Activated CD8-positive, alpha-beta T cell treated with anti-CD3 and anti-CD28 coated beads for 36 hours (primary cell): ENCODE data around the gene BABAM1. TPM values are rescaled to one million over a fixed set of nuclear protein-coding genes. Genes with fewer than 3 reads are reported as not detected.

Source experiments
- ATAC-seq: fragments of 200-7000 bp; cut with Tn5 transposase; one replicate; pipeline ENCODE4 v1.10.0; 2021; ENCODE audit warnings: mild to moderate bottlenecking, moderate library complexity
- CTCF ChIA-PET: fragments of 350-600 bp; sonication (Branson Sonifier 250); formaldehyde crosslinking; loops from one replicate; lab custom pipeline; 2021; ENCODE audit warnings: antibody characterized with exemption; lab: Charles Lee
- POLR2A ChIA-PET: fragments of 350-600 bp; sonication (Branson Sonifier 250); formaldehyde crosslinking; loops from one replicate; lab custom pipeline; 2021; ENCODE audit warnings: antibody characterized with exemption; lab: Charles Lee
- DNase-seq: peaks from one replicate; pipeline ENCODE4 v3.0.0-alpha.2; 2020
- H3K27ac Mint-ChIP-seq: one replicate; pipeline ENCODE4 v1.8.0; 2021; ENCODE audit warnings: mild to moderate bottlenecking, mixed read lengths
- H3K27me3 Mint-ChIP-seq: one replicate; pipeline ENCODE4 v1.8.0; 2021; ENCODE audit warnings: mixed read lengths
- H3K36me3 Mint-ChIP-seq: one replicate; pipeline ENCODE4 v1.8.0; 2021; ENCODE audit warnings: low read depth, mixed read lengths
- H3K4me1 Mint-ChIP-seq: one replicate; pipeline ENCODE4 v1.8.0; 2021; ENCODE audit warnings: low read depth, mixed read lengths
- H3K4me3 Mint-ChIP-seq: one replicate; pipeline ENCODE4 v1.8.0; 2021; ENCODE audit warnings: mild to moderate bottlenecking, moderate library complexity, mixed read lengths
- H3K9me3 Mint-ChIP-seq: one replicate; pipeline ENCODE4 v1.8.0; 2021; ENCODE audit warnings: mixed read lengths
- intact Hi-C: fragments of 100-400 bp; cut with micrococcal nuclease; formaldehyde crosslinking; loops from one replicate; pipeline ENCODE4 v1.10.0; 2022
- total RNA-seq, 2 experiments: library from RNA; stranded (reverse); gene quantifications; one replicate each; pipeline ENCODE4 v1.2.3, GENCODE V29; 2021
- TF ChIP-seq, protein P1 (sequence below): fragments of 200-600 bp; IDR thresholded peaks from one replicate; pipeline ENCODE4 v1.8.0; 2022; ENCODE audit warnings: antibody characterized with exemption, mild to moderate bottlenecking

The BABAM1 gene
- total RNA-seq, 2 experiments from 2014 or later, result 105 to 106 TPM

- Mint-ChIP-seq H3K36me3 (peaks cover 2% of the 10 kb centered on the region), H3K9me3 (no peaks in the 10 kb centered on the region), H3K27me3 (no peaks in the 10 kb centered on the region), H3K27ac (peak overlapping the region; percentile 92), H3K4me3 (peak overlapping the region; percentile 87), H3K4me1 (peaks cover 39% of the 10 kb centered on the region)
- DNase-seq (no peak), ATAC-seq (no peak)
- intact Hi-C loops, result no loop called here
- POLR2A ChIA-PET, result interaction anchor here (0.6 to 5.3 kb wide), 6 partner anchors 13 to 82 kb away, joined by 3 to 28 read pairs (median 4); no protein-coding TSS in a partner anchor
- CTCF ChIA-PET, result interaction anchor here (0.6 to 1.5 kb wide), 6 partner anchors 13 to 190 kb away, joined by 3 to 4 read pairs (median 4); no protein-coding TSS in a partner anchor
- TF ChIP-seq, protein P1, sequence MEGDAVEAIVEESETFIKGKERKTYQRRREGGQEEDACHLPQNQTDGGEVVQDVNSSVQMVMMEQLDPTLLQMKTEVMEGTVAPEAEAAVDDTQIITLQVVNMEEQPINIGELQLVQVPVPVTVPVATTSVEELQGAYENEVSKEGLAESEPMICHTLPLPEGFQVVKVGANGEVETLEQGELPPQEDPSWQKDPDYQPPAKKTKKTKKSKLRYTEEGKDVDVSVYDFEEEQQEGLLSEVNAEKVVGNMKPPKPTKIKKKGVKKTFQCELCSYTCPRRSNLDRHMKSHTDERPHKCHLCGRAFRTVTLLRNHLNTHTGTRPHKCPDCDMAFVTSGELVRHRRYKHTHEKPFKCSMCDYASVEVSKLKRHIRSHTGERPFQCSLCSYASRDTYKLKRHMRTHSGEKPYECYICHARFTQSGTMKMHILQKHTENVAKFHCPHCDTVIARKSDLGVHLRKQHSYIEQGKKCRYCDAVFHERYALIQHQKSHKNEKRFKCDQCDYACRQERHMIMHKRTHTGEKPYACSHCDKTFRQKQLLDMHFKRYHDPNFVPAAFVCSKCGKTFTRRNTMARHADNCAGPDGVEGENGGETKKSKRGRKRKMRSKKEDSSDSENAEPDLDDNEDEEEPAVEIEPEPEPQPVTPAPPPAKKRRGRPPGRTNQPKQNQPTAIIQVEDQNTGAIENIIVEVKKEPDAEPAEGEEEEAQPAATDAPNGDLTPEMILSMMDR, result no peak
Measured at GRCh38 chr19:17306285-17306714, 39.1 kb downstream of the BABAM1 start.

DNA sequence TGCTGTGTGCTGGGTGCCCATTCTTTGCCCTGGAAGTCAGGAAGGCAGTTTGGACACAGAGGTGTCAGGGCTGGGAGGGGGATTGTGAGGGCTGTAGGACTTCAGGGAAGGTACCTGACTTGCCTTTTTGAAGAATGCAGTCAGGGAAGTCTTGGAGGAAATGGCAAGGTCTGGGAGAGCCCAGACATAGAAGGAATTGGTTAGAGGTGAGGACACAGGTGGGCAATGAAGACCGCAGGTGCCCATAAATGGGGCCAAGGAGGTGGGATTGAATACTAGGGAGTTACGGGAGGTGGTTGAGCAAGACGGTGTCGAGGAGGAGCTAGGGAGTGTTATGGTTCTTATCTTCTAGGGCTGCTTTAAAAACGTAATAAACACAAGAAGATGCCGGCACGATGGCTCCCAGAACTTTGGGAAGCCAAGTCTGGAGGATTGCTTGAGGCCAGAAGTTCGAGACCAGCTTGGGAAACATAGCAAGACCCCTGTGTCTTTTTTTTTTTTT lies 40.7 kb downstream of the BABAM1 start:
- H3K9me3 Mint-ChIP-seq, result no peaks in the 10 kb centered on the region
- H3K27ac Mint-ChIP-seq, result no peak overlapping the region
- ChIA-PET CTCF (interaction anchor here (1.5 to 1.8 kb wide), 3 partner anchors 15 to 188 kb away, joined by 4 to 7 read pairs (median 6); no protein-coding TSS in a partner anchor), POLR2A (interaction anchor here (0.7 to 2.5 kb wide), 2 partner anchors 15 to 30 kb away, joined by 3 to 7 read pairs; no protein-coding TSS in a partner anchor)
- peaks cover 2% of the 10 kb centered on the region for H3K36me3 Mint-ChIP-seq
- no peaks in the 10 kb centered on the region for H3K27me3 Mint-ChIP-seq
- no peak for ATAC-seq
- intact Hi-C loops, result no loop called here
- peak overlapping the region; percentile 87 for H3K4me3 Mint-ChIP-seq
- DNase-seq, result no peak
- H3K4me1 Mint-ChIP-seq, result peaks cover 39% of the 10 kb centered on the region
- TF ChIP-seq, protein P1, result no peak

- ATAC-seq, result peak; percentile 83
- H3K27ac Mint-ChIP-seq, result peak within 1 kb of the TSS; percentile 95
- peak within 1 kb of the TSS; percentile 96 for H3K4me3 Mint-ChIP-seq
- H3K9me3 Mint-ChIP-seq, result no peaks in the 10 kb centered on the region
- DNase-seq, result peak; percentile 100
- POLR2A ChIA-PET, result interaction anchor here (0.5 to 2.5 kb wide), 9 partner anchors 15 to 82 kb away, joined by 3 to 7 read pairs (median 4); no protein-coding TSS in a partner anchor
- intact Hi-C loops, result no loop called here
- TF ChIP-seq, protein P1, result no peak
- no peaks in the 10 kb centered on the region for H3K27me3 Mint-ChIP-seq
- CTCF ChIA-PET, result interaction anchor here (0.8 to 1.8 kb wide), 11 partner anchors 17 to 624 kb away, joined by 3 to 7 read pairs (median 4); partner anchors contain the start of genes BABAM1, BST2 and CCDC124
- H3K4me1 Mint-ChIP-seq, result peaks cover 31% of the 10 kb centered on the region
- peaks cover 4% of the 10 kb centered on the region for H3K36me3 Mint-ChIP-seq
Measured at GRCh38 chr19:17309198-17309964, 42.1 kb downstream of the BABAM1 start, which contains the start of gene DDA1. DDA1 (plus strand) TSS chr19:17309563; CDS start chr19:17309655, 92 bp downstream.

DNA sequence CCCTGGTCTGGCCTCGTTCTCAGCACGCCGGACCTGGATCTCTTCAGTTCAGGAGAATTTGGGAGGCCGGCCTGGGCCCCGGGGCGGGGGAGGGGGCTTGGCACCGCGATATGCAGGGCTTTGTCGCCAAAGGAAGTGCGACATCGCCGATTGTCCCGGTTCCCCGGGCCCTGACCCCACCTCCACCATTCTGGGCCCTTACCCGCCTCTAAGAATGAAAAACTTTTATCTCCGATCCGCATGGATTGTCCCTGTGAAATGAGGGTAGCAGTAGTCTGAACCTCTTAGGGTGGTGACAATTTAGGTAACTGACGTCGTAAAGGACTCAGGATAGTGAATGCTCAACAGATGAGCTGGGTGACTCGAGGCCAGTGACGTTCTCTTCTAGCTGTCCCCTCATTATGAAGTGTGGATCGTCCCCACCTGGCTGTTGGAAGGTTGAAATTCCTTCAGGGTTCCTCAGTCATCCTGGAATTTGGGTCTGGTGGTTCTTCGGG lies 42.8 kb downstream of the BABAM1 start:
- ChIA-PET POLR2A (interaction anchor here (0.5 to 2.5 kb wide), 7 partner anchors 14 to 82 kb away, joined by 3 to 7 read pairs (median 4); no protein-coding TSS in a partner anchor), CTCF (interaction anchor here (0.8 to 1.5 kb wide), 4 partner anchors 23 to 156 kb away, joined by 3 to 4 read pairs (median 4); no protein-coding TSS in a partner anchor)
- ATAC-seq (no peak), DNase-seq (peak; percentile 36)
- no peaks in the 10 kb centered on the region for H3K9me3 Mint-ChIP-seq
- peak overlapping the region; percentile 95 for H3K27ac Mint-ChIP-seq
- H3K27me3 Mint-ChIP-seq, result no peaks in the 10 kb centered on the region
- peaks cover 27% of the 10 kb centered on the region for H3K4me1 Mint-ChIP-seq
- intact Hi-C loops, result no loop called here
- peaks cover 4% of the 10 kb centered on the region for H3K36me3 Mint-ChIP-seq
- TF ChIP-seq, protein P1, result no peak
- H3K4me3 Mint-ChIP-seq, result peak overlapping the region; percentile 96
